ENCODE results near the gene ARHGAP26.

DNA sequence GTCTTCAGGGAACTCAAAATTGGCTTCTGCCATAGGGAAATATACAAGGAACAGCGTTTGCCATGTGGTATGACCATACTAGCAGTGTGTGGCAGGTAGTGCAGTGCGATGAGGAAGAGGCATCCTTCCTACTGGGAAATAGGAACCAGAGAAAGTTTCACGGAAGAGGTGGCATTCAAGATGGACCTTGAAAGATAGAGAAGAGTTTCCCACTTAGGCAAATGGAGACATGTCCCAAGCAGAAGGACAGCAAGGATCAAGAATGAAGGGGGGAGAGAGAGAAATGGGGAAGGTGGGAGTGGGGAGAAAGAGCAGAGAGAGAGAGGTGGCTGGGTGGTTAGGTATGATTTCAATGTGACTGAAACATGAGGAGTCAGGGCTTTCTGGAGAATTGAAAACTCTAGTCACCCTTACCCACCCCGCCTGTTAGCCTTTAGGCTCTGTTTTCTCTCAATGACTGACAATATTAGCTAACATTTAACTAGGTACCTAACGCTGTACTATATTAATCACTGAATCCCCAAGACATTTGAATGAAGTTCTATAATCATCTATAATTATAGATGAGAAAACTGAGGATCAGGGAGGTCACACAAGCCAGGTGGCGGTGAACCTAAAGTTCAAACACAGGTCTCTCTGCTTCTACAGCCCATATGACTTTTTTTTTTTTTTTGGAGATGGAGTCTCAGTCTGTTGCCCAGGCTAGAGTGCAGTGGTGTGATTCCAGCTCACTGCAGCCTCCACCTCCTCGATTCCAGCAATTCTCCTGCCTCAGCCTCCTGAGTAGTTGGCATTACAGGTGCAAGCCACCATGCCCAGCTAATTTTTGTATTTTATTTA is 462.0 kb downstream of the ARHGAP26 start:
- TF ChIP-seq, protein P1, sequence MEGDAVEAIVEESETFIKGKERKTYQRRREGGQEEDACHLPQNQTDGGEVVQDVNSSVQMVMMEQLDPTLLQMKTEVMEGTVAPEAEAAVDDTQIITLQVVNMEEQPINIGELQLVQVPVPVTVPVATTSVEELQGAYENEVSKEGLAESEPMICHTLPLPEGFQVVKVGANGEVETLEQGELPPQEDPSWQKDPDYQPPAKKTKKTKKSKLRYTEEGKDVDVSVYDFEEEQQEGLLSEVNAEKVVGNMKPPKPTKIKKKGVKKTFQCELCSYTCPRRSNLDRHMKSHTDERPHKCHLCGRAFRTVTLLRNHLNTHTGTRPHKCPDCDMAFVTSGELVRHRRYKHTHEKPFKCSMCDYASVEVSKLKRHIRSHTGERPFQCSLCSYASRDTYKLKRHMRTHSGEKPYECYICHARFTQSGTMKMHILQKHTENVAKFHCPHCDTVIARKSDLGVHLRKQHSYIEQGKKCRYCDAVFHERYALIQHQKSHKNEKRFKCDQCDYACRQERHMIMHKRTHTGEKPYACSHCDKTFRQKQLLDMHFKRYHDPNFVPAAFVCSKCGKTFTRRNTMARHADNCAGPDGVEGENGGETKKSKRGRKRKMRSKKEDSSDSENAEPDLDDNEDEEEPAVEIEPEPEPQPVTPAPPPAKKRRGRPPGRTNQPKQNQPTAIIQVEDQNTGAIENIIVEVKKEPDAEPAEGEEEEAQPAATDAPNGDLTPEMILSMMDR (IDR thresholded peaks at IDR 0.05) = no peak
- TF ChIP-seq POLR2A (IDR thresholded peaks at IDR 0.05) = no peak

Data from lower leg skin (tissue), 3 donors.